HFFc6 (cell line): ENCODE measurements around the gene PAQR5. TPM values are rescaled to one million over a fixed set of nuclear protein-coding genes. Genes with fewer than 3 reads are reported as not detected.

Experiments used
- DNase-seq: peaks from one replicate; pipeline ENCODE4 v3.0.0-alpha.2; 2018
- H3K27ac Mint-ChIP-seq: 2 replicates; pipeline ENCODE4 v1.8.0; 2020; ENCODE audit warnings: mild to moderate bottlenecking, mixed read lengths
- H3K27me3 Mint-ChIP-seq: 2 replicates; pipeline ENCODE4 v1.8.0; 2021; ENCODE audit warnings: mild to moderate bottlenecking, moderate library complexity, mixed read lengths; ENCODE audit not compliant: insufficient read depth
- H3K36me3 Mint-ChIP-seq: 2 replicates; pipeline ENCODE4 v1.8.0; 2021; ENCODE audit warnings: low read depth, mixed read lengths
- H3K4me1 Mint-ChIP-seq: 2 replicates; pipeline ENCODE4 v1.8.0; 2020; ENCODE audit warnings: low read depth, mixed read lengths
- H3K4me3 Mint-ChIP-seq: 2 replicates; pipeline ENCODE4 v1.8.0; 2020; ENCODE audit warnings: mild to moderate bottlenecking, moderate library complexity, mixed read lengths
- H3K9me3 Mint-ChIP-seq: 2 replicates; pipeline ENCODE4 v1.8.0; 2020; ENCODE audit warnings: mild to moderate bottlenecking, mixed read lengths
- long read RNA-seq: library from polyadenylated mRNA; unstranded; transcript quantifications from one replicate; pipeline ENCODE4 v2.0.0, GENCODE V29; 2019
- total RNA-seq, 6 experiments: library from RNA; stranded (reverse); fragmentation: NEBNext Ultra II Directional; extraction: Animal tissue kit (Norgen Biotek cat#: 25700); gene quantifications; 2 replicates in 1 of 6; 3 replicates in 5 of 6; pipeline ENCODE4 v1.2.3, GENCODE V29; 2021
- TF ChIP-seq, protein P1 (sequence below): fragments of 200-600 bp; sonication (generic); IDR thresholded peaks from 2 replicates; pipeline ENCODE4 v1.5.0; 2021; ENCODE audit warnings: antibody characterized with exemption, mild to moderate bottlenecking

The PAQR5 gene
- total RNA-seq: 1 to 10 TPM; 1.3 to 2.2 (median 1.6) TPM
- long read RNA-seq, full-length matches to known transcripts: 1 of 1 reads
- long read RNA-seq, partial matches to known transcripts: 0 of 1 reads
- long read RNA-seq, other reads (novel, unspliced or antisense): 0 of 1 reads

GRCh38 chr15:69298697-69299441, at the start of gene PAQR5:
Gene PAQR5 (plus strand): TSS chr15:69298912. CDS start chr15:69360081, 61,169 bp downstream.
- TF ChIP-seq, protein P1, sequence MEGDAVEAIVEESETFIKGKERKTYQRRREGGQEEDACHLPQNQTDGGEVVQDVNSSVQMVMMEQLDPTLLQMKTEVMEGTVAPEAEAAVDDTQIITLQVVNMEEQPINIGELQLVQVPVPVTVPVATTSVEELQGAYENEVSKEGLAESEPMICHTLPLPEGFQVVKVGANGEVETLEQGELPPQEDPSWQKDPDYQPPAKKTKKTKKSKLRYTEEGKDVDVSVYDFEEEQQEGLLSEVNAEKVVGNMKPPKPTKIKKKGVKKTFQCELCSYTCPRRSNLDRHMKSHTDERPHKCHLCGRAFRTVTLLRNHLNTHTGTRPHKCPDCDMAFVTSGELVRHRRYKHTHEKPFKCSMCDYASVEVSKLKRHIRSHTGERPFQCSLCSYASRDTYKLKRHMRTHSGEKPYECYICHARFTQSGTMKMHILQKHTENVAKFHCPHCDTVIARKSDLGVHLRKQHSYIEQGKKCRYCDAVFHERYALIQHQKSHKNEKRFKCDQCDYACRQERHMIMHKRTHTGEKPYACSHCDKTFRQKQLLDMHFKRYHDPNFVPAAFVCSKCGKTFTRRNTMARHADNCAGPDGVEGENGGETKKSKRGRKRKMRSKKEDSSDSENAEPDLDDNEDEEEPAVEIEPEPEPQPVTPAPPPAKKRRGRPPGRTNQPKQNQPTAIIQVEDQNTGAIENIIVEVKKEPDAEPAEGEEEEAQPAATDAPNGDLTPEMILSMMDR: no peak
- Mint-ChIP-seq H3K36me3 (no peaks in the 10 kb centered on the region), H3K27me3 (peaks cover 30% of the 10 kb centered on the region), H3K27ac (no peak within 1 kb of the TSS), H3K4me1 (peaks cover 13% of the 10 kb centered on the region), H3K9me3 (peaks cover 4% of the 10 kb centered on the region; the same call in 1 of the 2 replicates), H3K4me3 (peak within 1 kb of the TSS; percentile 69)
- no peak for DNase-seq

DNA sequence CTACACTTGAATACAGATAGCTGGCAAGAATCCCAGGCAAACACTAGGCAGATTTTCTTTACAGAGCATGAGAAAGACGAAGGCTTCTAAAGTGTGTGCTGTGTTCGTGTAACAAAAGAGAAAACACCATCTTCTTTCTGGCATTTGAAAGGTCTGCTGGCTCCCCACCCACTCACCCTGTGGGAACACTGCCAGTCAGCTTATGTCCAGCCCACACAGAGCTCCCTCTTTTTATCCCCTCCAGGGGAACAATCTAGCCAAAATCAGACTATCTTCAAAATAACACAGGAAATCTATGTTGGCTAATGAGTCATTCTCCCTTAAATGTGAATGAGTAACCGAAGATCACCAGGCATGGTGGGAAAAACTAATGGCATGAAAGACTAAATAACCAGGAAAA, 45.6 kb upstream of the PAQR5 start:
- H3K27me3 Mint-ChIP-seq: peaks cover 1% of the 10 kb centered on the region; the same call in 1 of the 2 replicates
- H3K27ac Mint-ChIP-seq: peak overlapping the region; percentile 93
- peaks cover 29% of the 10 kb centered on the region for H3K4me1 Mint-ChIP-seq
- H3K4me3 Mint-ChIP-seq: peak overlapping the region; percentile 77
- TF ChIP-seq, protein P1: no peak
- peaks cover 14% of the 10 kb centered on the region for H3K36me3 Mint-ChIP-seq
- H3K9me3 Mint-ChIP-seq: no peaks in the 10 kb centered on the region
- peak; percentile 86 for DNase-seq

DNA sequence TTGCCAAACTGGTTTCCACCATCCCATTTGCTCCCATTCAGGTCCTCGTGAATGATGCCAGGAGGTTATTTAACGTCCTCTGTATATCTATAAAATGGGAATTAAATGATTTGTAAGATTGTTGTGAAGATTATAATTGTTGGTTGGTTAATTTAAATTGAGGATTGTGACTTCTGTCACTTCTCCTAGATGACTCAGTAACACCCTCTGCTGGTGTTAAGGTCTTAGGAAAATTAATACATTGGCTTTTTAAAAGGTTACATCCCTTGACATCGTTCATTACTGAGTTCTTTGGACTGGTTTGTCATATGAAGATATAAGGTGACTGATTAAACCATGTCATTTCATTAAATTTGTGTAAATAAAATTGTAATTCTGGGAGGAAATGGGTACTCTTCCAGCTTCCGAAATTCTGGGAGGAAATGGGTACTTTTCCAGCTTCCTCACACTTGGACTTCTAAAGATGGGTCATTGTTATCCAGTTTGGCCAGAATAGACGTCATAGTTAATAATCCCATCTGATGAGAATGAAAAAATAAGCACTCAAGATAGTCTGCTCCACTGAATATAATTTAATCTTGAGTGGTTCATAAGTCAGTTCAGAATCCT, 33.3 kb upstream of the PAQR5 start:
- no peak for DNase-seq
- Mint-ChIP-seq H3K27me3 (no peaks in the 10 kb centered on the region), H3K4me1 (peaks cover 6% of the 10 kb centered on the region; the same call in 1 of the 2 replicates), H3K4me3 (no peak overlapping the region), H3K36me3 (no peaks in the 10 kb centered on the region), H3K27ac (no peak overlapping the region), H3K9me3 (no peaks in the 10 kb centered on the region)
- TF ChIP-seq, protein P1: peak; percentile 73

DNA sequence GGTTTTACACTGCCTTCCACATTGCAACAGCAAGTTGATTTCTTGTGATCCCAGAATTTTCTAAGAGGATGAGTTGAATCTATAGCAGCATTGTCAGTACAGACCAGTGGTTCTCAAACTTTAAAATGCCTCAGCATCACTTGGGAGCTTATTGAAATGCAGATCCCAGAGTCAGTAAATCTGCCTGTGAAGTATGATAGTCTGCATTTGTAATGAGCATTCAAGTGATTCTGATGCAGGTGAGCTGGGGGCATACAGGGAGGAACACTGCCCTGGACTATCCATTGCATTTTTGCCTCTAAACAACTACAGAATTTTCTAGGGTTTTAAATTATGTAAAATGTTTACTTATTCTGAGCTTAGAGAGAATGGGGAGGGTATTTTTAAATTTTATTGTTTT, 27.5 kb upstream of the PAQR5 start:
- no peak overlapping the region for H3K27ac Mint-ChIP-seq
- DNase-seq: no peak
- no peak overlapping the region for H3K4me3 Mint-ChIP-seq
- H3K36me3 Mint-ChIP-seq: no peaks in the 10 kb centered on the region
- H3K4me1 Mint-ChIP-seq: peaks cover 10% of the 10 kb centered on the region
- 0 out of 2 replicates have a peak, but pooled peaks cover 4% of the 10 kb centered on the region for H3K27me3 Mint-ChIP-seq
- no peaks in the 10 kb centered on the region for H3K9me3 Mint-ChIP-seq
- TF ChIP-seq, protein P1: no peak

GRCh38 chr15:69272139-69272538, 26.6 kb upstream of the PAQR5 start:
- Mint-ChIP-seq H3K4me3 (no peak overlapping the region), H3K9me3 (no peaks in the 10 kb centered on the region), H3K27ac (no peak overlapping the region), H3K27me3 (peaks cover 8% of the 10 kb centered on the region; the same call in 1 of the 2 replicates), H3K4me1 (peaks cover 12% of the 10 kb centered on the region), H3K36me3 (no peaks in the 10 kb centered on the region)
- TF ChIP-seq, protein P1: no peak
- no peak for DNase-seq
